CD14-positive monocyte (primary cell): ENCODE data around the gene DNLZ. TPM values are rescaled to one million over a fixed set of nuclear protein-coding genes. Genes with fewer than 3 reads are reported as not detected.
A peak's percentile ranks its signal among the peaks of the same experiment; 100 is the strongest.

ENCODE experiments used
- DNase-seq, 3 donors: peaks; one replicate each; pipeline ENCODE4 v3.0.0-alpha.2; 2011 to 2022
- H2AFZ ChIP-seq: 2 replicates; pipeline ENCODE4 v1.6.0; 2012; ENCODE audit warnings: mild to moderate bottlenecking, low read depth, low read length, inconsistent platforms; ENCODE audit not compliant: insufficient read depth, poor library complexity, severe bottlenecking
- H3K27ac ChIP-seq, 2 donors: 1 replicate in 1 of 2; 2 replicates in 1 of 2; pipeline ENCODE4 v1.5.1; 2012 to 2013; ENCODE audit warnings: low read length in 2 of 2, control low read depth in 1 of 2, inconsistent platforms in 1 of 2, low read depth in 1 of 2, mild to moderate bottlenecking in 1 of 2
- H3K27me3 ChIP-seq, 2 donors: one replicate each; pipeline versions ENCODE4 v1.6.0 to v1.6.1; 2011 to 2013; ENCODE audit warnings: low read length in 2 of 2; ENCODE audit not compliant: control insufficient read depth in 2 of 2, insufficient read depth in 2 of 2
- H3K36me3 ChIP-seq, 2 donors: replicated peaks in 1 of 2; 1 replicate in 1 of 2; 2 replicates in 1 of 2; pipeline versions ENCODE4 v1.5.1 to v1.6.1; 2012 to 2013; ENCODE audit warnings: low read length in 2 of 2, control low read depth in 1 of 2, inconsistent platforms in 1 of 2, mild to moderate bottlenecking in 1 of 2; ENCODE audit not compliant: insufficient read depth in 2 of 2, control insufficient read depth in 1 of 2
- H3K4me1 ChIP-seq, 2 donors: 1 replicate in 1 of 2; 2 replicates in 1 of 2; pipeline versions ENCODE4 v1.5.1 to v1.6.1; 2012 to 2013; ENCODE audit warnings: low read length in 2 of 2, control low read depth in 1 of 2, inconsistent platforms in 1 of 2, mild to moderate bottlenecking in 1 of 2, moderate library complexity in 1 of 2; ENCODE audit not compliant: insufficient read depth in 2 of 2, control insufficient read depth in 1 of 2
- H3K4me2 ChIP-seq: replicated peaks from 2 replicates; pipeline ENCODE3; 2012; ENCODE audit warnings: low read length, moderate library complexity, mild to moderate bottlenecking; ENCODE audit not compliant: poor library complexity, severe bottlenecking; ENCODE audit errors: extremely low read depth
- H3K4me3 ChIP-seq, 3 experiments: fragments of 200-600 bp in 1 of 3; sonication (generic) in 1 of 3; replicated peaks in 1 of 3; 1 replicate in 2 of 3; 2 replicates in 1 of 3; pipeline ENCODE4 v1.5.1; 2011 to 2013; ENCODE audit warnings: low read length in 3 of 3, mild to moderate bottlenecking in 3 of 3, control low read depth in 2 of 3, low read depth in 2 of 3, inconsistent platforms in 1 of 3, moderate library complexity in 1 of 3
- H3K79me2 ChIP-seq: 2 replicates; pipeline ENCODE4 v1.6.0; 2012; ENCODE audit warnings: mild to moderate bottlenecking, control low read depth, inconsistent platforms, low read length, moderate library complexity; ENCODE audit not compliant: insufficient read depth
- H3K9ac ChIP-seq: 2 replicates; pipeline ENCODE4 v1.6.0; 2017; ENCODE audit warnings: low read length, mild to moderate bottlenecking; ENCODE audit not compliant: insufficient read depth, poor library complexity, severe bottlenecking
- H3K9me3 ChIP-seq, 2 donors: replicated peaks in 1 of 2; 1 replicate in 1 of 2; 2 replicates in 1 of 2; pipeline versions ENCODE4 v1.5.1 to v1.6.1; 2012 to 2013; ENCODE audit warnings: low read length in 2 of 2, control low read depth in 1 of 2; ENCODE audit not compliant: control insufficient read depth in 1 of 2, insufficient read depth in 1 of 2
- H4K20me1 ChIP-seq: 2 replicates; pipeline ENCODE4 v1.6.0; 2012; ENCODE audit warnings: mild to moderate bottlenecking, low read length, control low read depth, moderate library complexity; ENCODE audit not compliant: insufficient read depth
- H3K27ac Mint-ChIP-seq, 7 donors: one replicate each; pipeline ENCODE4 v1.8.0; 2020; ENCODE audit warnings: mild to moderate bottlenecking in 7 of 7, mixed read lengths in 7 of 7, moderate library complexity in 6 of 7, inconsistent platforms in 2 of 7
- H3K27me3 Mint-ChIP-seq, 3 donors: one replicate each; pipeline ENCODE4 v1.8.0; 2021 to 2022; ENCODE audit warnings: low read depth in 3 of 3, mild to moderate bottlenecking in 3 of 3, mixed read lengths in 3 of 3, moderate library complexity in 3 of 3, inconsistent platforms in 1 of 3
- H3K36me3 Mint-ChIP-seq, 2 donors: one replicate each; pipeline ENCODE4 v1.8.0; 2020; ENCODE audit warnings: mixed read lengths in 2 of 2, inconsistent platforms in 1 of 2, mild to moderate bottlenecking in 1 of 2
- H3K4me1 Mint-ChIP-seq: one replicate; pipeline ENCODE4 v1.8.0; 2020; ENCODE audit warnings: mild to moderate bottlenecking, mixed read lengths
- H3K4me3 Mint-ChIP-seq, 2 donors: one replicate each; pipeline ENCODE4 v1.8.0; 2020; ENCODE audit warnings: mild to moderate bottlenecking in 2 of 2, mixed read lengths in 2 of 2, moderate library complexity in 1 of 2
- H3K9me3 Mint-ChIP-seq, 7 donors: one replicate each; pipeline ENCODE4 v1.8.0; 2020 to 2022; ENCODE audit warnings: mixed read lengths in 7 of 7, mild to moderate bottlenecking in 6 of 7, moderate library complexity in 6 of 7, inconsistent platforms in 2 of 7
- WGBS: methylation state at CpG from one replicate; pipeline ENCODE4 v1.1.5; 2013; ENCODE audit warnings: missing lambda C conversion rate; ENCODE audit not compliant: insufficient coverage; 5-methylcytosine and 5-hydroxymethylcytosine counted together
- intact Hi-C, 2 donors: fragments of 100-400 bp; cut with micrococcal nuclease; formaldehyde crosslinking; loops; one replicate each; pipeline versions ENCODE4 v1.15.0 to v1.15.1; 2023
- polyA plus RNA-seq, 3 donors: library from polyadenylated mRNA; depleted of rRNA in 1 of 3; unstranded in 2 of 3; stranded (reverse) in 1 of 3; fragments of 300-500 nt in 2 of 3; fragments of >200 nt in 1 of 3; fragmentation: Illumina TruSeq in 2 of 3; gene quantifications; 1 replicate in 2 of 3; 2 replicates in 1 of 3; pipeline ENCODE4 v1.2.3, GENCODE V29; 2012 to 2021
- TF ChIP-seq, protein P1 (sequence below): fragments of 200-600 bp; IDR thresholded peaks from one replicate; pipeline ENCODE4 v1.8.0; 2022; ENCODE audit warnings: antibody characterized with exemption, mild to moderate bottlenecking

Gene DNLZ
- polyA plus RNA-seq, 3 donors = 5.1 to 20.5 (median 10.5) TPM

DNA sequence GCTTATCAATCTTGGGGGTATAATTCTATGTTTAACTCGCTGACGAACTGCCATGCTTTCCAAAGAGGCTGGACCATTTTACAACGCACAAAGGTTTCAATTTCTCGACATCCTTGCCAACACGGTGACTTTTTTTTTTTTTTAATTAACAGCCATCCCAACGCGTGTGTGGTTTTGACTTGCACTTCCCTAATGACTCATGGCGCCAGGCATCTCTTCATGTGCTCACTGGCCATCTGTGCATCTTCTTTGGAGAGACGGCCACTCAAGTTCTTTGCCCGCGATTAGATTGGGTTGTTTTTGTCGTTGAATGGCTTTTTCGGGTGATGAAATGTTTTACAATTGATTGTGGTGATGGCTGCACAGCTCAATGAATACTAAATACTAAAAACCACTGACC is 22.5 kb upstream of the DNLZ start:
- H3K27ac Mint-ChIP-seq = peak overlapping the region in 4 of 7 donors; percentile 0 to 17 (median 14)
- H3K4me1 ChIP-seq = no peaks in the 10 kb centered on the region
- H3K9me3 Mint-ChIP-seq = no peaks in the 10 kb centered on the region
- peaks cover 6% of the 10 kb centered on the region for H3K4me1 Mint-ChIP-seq
- no peak overlapping the region for H3K27ac ChIP-seq
- no peak overlapping the region for H3K4me2 ChIP-seq
- H4K20me1 ChIP-seq = no peaks in the 10 kb centered on the region
- no peaks in the 10 kb centered on the region for H3K79me2 ChIP-seq
- H3K9me3 ChIP-seq = no peaks in the 10 kb centered on the region
- intact Hi-C loops = no loop called here
- no peak overlapping the region for H3K9ac ChIP-seq
- H3K4me3 ChIP-seq = no peak overlapping the region
- no peak overlapping the region for H2AFZ ChIP-seq
- peaks cover 67 to 79% of the 10 kb centered on the region in 2 donors for H3K36me3 Mint-ChIP-seq
- H3K4me3 Mint-ChIP-seq = no peak overlapping the region
- DNase-seq = peak in 1 of 3 donors; percentile 47
- 32% methylated on average over 6 of the region's 13 CpGs for WGBS
- no peaks in the 10 kb centered on the region for H3K27me3 Mint-ChIP-seq
- peaks cover 60 to 92% of the 10 kb centered on the region in 2 donors for H3K36me3 ChIP-seq
- H3K27me3 ChIP-seq = no peaks in the 10 kb centered on the region
- TF ChIP-seq, protein P1, sequence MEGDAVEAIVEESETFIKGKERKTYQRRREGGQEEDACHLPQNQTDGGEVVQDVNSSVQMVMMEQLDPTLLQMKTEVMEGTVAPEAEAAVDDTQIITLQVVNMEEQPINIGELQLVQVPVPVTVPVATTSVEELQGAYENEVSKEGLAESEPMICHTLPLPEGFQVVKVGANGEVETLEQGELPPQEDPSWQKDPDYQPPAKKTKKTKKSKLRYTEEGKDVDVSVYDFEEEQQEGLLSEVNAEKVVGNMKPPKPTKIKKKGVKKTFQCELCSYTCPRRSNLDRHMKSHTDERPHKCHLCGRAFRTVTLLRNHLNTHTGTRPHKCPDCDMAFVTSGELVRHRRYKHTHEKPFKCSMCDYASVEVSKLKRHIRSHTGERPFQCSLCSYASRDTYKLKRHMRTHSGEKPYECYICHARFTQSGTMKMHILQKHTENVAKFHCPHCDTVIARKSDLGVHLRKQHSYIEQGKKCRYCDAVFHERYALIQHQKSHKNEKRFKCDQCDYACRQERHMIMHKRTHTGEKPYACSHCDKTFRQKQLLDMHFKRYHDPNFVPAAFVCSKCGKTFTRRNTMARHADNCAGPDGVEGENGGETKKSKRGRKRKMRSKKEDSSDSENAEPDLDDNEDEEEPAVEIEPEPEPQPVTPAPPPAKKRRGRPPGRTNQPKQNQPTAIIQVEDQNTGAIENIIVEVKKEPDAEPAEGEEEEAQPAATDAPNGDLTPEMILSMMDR = no peak

DNA sequence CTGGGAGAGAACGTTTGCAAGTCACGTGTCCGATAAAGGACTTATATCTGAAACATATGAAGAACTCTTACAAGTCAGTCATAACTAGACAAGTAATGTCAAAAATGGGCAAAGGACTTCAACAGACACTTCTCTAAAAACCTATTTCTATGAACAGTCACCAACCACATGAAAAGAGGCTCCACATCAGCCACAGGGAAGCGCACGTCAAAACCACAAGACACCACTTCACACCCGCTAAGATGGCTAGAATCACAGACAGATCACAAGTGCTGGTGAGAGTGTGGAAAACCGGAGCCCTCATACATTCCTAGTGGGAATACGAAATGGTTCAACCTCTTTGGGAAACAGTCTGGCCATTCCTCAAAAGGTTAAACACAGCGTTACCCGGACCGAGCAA is 21.5 kb upstream of the DNLZ start:
- peaks cover 67 to 94% of the 10 kb centered on the region in 2 donors for H3K36me3 ChIP-seq
- no peaks in the 10 kb centered on the region for H4K20me1 ChIP-seq
- Mint-ChIP-seq H3K27ac (no peak overlapping the region), H3K4me3 (no peak overlapping the region), H3K27me3 (no peaks in the 10 kb centered on the region), H3K9me3 (no peaks in the 10 kb centered on the region), H3K4me1 (peaks cover 6% of the 10 kb centered on the region), H3K36me3 (peaks cover 65 to 78% of the 10 kb centered on the region in 2 donors)
- H2AFZ ChIP-seq = no peak overlapping the region
- WGBS = 100% methylated on average over 1 of the region's 11 CpGs
- H3K4me1 ChIP-seq = no peaks in the 10 kb centered on the region
- no peak overlapping the region for H3K4me2 ChIP-seq
- TF ChIP-seq, protein P1 = no peak
- no peak overlapping the region for H3K27ac ChIP-seq
- no peaks in the 10 kb centered on the region for H3K9me3 ChIP-seq
- H3K4me3 ChIP-seq = no peak overlapping the region
- H3K9ac ChIP-seq = no peak overlapping the region
- no peaks in the 10 kb centered on the region for H3K79me2 ChIP-seq
- intact Hi-C loops = no loop called here
- DNase-seq = no peak
- H3K27me3 ChIP-seq = no peaks in the 10 kb centered on the region
